Natural killer cell (primary cell): ENCODE measurements around the gene MTMR12. TPM values are rescaled to one million over a fixed set of nuclear protein-coding genes. Genes with fewer than 3 reads are reported as not detected.

ENCODE experiments used
- ATAC-seq, 3 donors: fragments of 150-1000 bp in 2 of 3; fragments of 200-7000 bp in 1 of 3; cut with Tn5 transposase; 1 replicate in 1 of 3; 2 replicates in 2 of 3; pipeline ENCODE4 v1.10.0; 2021; ENCODE audit warnings: mild to moderate bottlenecking in 2 of 3, moderate library complexity in 2 of 3
- DNase-seq, 2 donors: peaks; one replicate each; pipeline versions ENCODE4 v3.0.0 to v3.0.0-alpha.2; 2013 to 2021; ENCODE audit warnings: mixed read lengths in 1 of 2
- H3K27ac ChIP-seq: one replicate; pipeline ENCODE4 v1.5.1; 2013; ENCODE audit warnings: mild to moderate bottlenecking, low read length
- H3K27me3 ChIP-seq: one replicate; pipeline ENCODE4 v1.6.1; 2013; ENCODE audit warnings: low read length; ENCODE audit not compliant: control insufficient read depth, insufficient read depth
- H3K36me3 ChIP-seq: one replicate; pipeline ENCODE4 v1.6.1; 2013; ENCODE audit warnings: low read length; ENCODE audit not compliant: control insufficient read depth, insufficient read depth
- H3K4me1 ChIP-seq: one replicate; pipeline ENCODE4 v1.6.1; 2013; ENCODE audit warnings: low read length; ENCODE audit not compliant: control insufficient read depth, insufficient read depth
- H3K4me3 ChIP-seq: one replicate; pipeline ENCODE4 v1.5.1; 2013; ENCODE audit warnings: low read length
- H3K9me3 ChIP-seq: one replicate; pipeline ENCODE4 v1.6.1; 2013; ENCODE audit warnings: low read length; ENCODE audit not compliant: control insufficient read depth, insufficient read depth
- H3K27ac Mint-ChIP-seq, 2 donors: one replicate each; pipeline ENCODE4 v1.8.0; 2022; ENCODE audit warnings: mild to moderate bottlenecking in 2 of 2, mixed read lengths in 2 of 2, moderate library complexity in 1 of 2
- H3K27me3 Mint-ChIP-seq, 2 donors: one replicate each; pipeline ENCODE4 v1.8.0; 2022; ENCODE audit warnings: low read depth in 2 of 2, mixed read lengths in 2 of 2
- H3K36me3 Mint-ChIP-seq: one replicate; pipeline ENCODE4 v1.8.0; 2022; ENCODE audit warnings: mixed read lengths
- H3K4me1 Mint-ChIP-seq, 2 donors: one replicate each; pipeline ENCODE4 v1.8.0; 2022; ENCODE audit warnings: mixed read lengths in 2 of 2
- H3K4me3 Mint-ChIP-seq: one replicate; pipeline ENCODE4 v1.8.0; 2022; ENCODE audit warnings: mild to moderate bottlenecking, moderate library complexity, mixed read lengths
- H3K9me3 Mint-ChIP-seq, 2 donors: one replicate each; pipeline ENCODE4 v1.8.0; 2022; ENCODE audit warnings: mixed read lengths in 2 of 2
- WGBS: methylation state at CpG from one replicate; pipeline ENCODE4 v1.1.7; 2013; ENCODE audit warnings: missing lambda C conversion rate; ENCODE audit not compliant: insufficient coverage; 5-methylcytosine and 5-hydroxymethylcytosine counted together
- intact Hi-C: fragments of 100-400 bp; cut with micrococcal nuclease; formaldehyde crosslinking; loops from one replicate; pipeline ENCODE4 v1.14.2; 2022
- total RNA-seq, 4 donors: library from RNA; stranded (reverse); fragments of 120-200 nt in 1 of 4; gene quantifications; one replicate each; pipeline versions ENCODE4 v1.2.3 to v1.2.4, GENCODE V29; 2013 to 2022
- TF ChIP-seq, protein P1 (sequence below): fragments of 200-600 bp; IDR thresholded peaks from one replicate; pipeline ENCODE4 v1.8.0; 2022; ENCODE audit warnings: antibody characterized with exemption

Gene MTMR12
- total RNA-seq, 3 donors from 2014 or later (not counting 1 experiment from before 2014, with no cell fraction given) = 36.9 to 47.7 (median 39.8) TPM

DNA sequence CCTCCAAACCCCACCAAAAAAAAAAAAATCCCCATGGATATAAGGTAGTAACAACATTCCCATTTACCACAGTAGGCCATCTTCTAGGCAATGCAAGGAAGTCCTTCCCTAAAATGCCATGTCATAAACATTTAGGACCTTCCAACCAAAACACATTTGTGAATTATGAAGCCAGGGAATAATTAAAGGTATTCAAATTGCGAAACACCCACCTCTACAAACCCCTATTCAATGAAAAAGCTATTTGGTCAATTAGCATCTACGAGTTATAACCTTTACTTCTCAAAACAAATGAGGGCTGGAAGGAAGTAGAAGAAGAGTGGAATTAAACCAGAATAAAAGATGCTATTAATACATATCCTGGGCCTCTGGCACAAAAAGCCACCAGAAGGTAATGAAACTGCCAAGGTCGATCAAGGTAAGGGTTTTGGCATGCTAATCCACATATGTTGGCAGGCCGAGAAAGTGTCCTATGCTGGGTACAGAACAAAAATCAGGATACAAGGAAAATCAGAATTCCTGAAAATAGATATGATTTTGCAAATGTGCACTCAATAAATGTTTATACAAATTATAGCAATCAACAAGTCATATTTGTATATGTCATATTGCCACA lies 47.7 kb downstream of the MTMR12 start:
- H3K4me3 Mint-ChIP-seq = no peak overlapping the region
- H3K27me3 Mint-ChIP-seq = no peaks in the 10 kb centered on the region
- H3K36me3 Mint-ChIP-seq = peaks cover 12% of the 10 kb centered on the region
- Histone ChIP-seq H3K36me3 (peaks cover 63% of the 10 kb centered on the region), H3K27ac (no peak overlapping the region), H3K27me3 (no peaks in the 10 kb centered on the region), H3K4me1 (peaks cover 18% of the 10 kb centered on the region), H3K4me3 (no peak overlapping the region), H3K9me3 (no peaks in the 10 kb centered on the region)
- intact Hi-C loops = no loop called here
- H3K4me1 Mint-ChIP-seq = peaks cover 9 to 12% of the 10 kb centered on the region in 2 donors
- DNase-seq (no peak), ATAC-seq (no peak)
- peak overlapping the region; percentile 13 to 29 for H3K27ac Mint-ChIP-seq
- TF ChIP-seq, protein P1, sequence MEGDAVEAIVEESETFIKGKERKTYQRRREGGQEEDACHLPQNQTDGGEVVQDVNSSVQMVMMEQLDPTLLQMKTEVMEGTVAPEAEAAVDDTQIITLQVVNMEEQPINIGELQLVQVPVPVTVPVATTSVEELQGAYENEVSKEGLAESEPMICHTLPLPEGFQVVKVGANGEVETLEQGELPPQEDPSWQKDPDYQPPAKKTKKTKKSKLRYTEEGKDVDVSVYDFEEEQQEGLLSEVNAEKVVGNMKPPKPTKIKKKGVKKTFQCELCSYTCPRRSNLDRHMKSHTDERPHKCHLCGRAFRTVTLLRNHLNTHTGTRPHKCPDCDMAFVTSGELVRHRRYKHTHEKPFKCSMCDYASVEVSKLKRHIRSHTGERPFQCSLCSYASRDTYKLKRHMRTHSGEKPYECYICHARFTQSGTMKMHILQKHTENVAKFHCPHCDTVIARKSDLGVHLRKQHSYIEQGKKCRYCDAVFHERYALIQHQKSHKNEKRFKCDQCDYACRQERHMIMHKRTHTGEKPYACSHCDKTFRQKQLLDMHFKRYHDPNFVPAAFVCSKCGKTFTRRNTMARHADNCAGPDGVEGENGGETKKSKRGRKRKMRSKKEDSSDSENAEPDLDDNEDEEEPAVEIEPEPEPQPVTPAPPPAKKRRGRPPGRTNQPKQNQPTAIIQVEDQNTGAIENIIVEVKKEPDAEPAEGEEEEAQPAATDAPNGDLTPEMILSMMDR = no peak
- 98% methylated on average over 3 of the region's 4 CpGs for WGBS
- H3K9me3 Mint-ChIP-seq = no peaks in the 10 kb centered on the region

DNA sequence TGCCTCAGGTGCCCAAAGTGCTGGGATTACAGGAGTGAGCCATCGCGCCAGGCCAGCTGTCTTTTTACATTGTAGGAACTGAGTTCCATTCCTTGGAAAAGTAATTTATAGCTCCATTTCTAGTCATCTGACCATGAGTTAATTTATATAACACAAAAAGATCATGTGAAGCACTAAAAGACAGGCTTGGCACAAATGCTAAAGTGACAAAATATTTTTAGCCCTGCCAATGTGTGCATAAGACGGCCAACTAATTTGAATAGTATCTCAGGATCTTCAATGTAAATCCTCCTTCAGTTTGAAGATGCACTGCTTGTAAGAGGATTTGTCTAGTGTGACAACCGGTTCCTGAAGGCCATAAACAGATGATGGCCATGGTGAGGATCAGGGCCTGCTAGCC lies 49.1 kb downstream of the MTMR12 start:
- Mint-ChIP-seq H3K9me3 (no peaks in the 10 kb centered on the region), H3K27ac (no peak overlapping the region), H3K36me3 (peaks cover 17% of the 10 kb centered on the region), H3K4me1 (peaks cover 9 to 19% of the 10 kb centered on the region in 2 donors), H3K27me3 (no peaks in the 10 kb centered on the region), H3K4me3 (no peak overlapping the region)
- Histone ChIP-seq H3K36me3 (peaks cover 64% of the 10 kb centered on the region), H3K4me1 (peaks cover 20% of the 10 kb centered on the region), H3K9me3 (no peaks in the 10 kb centered on the region), H3K27ac (no peak overlapping the region), H3K4me3 (no peak overlapping the region), H3K27me3 (no peaks in the 10 kb centered on the region)
- ATAC-seq (no peak), DNase-seq (no peak)
- 96% methylated on average over 4 of the region's 4 CpGs for WGBS
- intact Hi-C loops = no loop called here
- TF ChIP-seq, protein P1 = no peak

DNA sequence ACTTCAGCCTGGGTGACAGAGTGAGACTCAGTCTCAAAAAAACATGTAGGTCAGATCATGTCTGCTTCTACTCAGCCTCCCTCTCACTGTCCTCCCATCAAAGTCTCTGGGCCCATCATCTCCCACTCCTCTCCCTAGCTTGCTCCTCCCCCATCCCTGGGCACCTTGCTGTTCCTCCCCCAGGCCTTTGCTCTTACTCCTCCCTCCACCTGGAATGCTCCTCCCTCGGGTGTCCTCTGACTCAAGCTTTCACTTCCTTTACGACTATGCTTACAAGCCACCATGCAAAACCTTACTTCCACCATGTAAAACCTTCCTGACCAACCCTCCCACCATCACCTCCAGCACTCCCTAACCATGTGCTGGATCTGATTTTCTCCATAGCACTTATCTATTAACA lies 51.5 kb downstream of the MTMR12 start:
- Mint-ChIP-seq H3K4me3 (peak overlapping the region; percentile 43), H3K4me1 (peaks cover 9 to 25% of the 10 kb centered on the region in 2 donors), H3K27me3 (no peaks in the 10 kb centered on the region), H3K9me3 (no peaks in the 10 kb centered on the region), H3K27ac (peak overlapping the region; percentile 83 to 88), H3K36me3 (peaks cover 24% of the 10 kb centered on the region)
- Histone ChIP-seq H3K9me3 (no peaks in the 10 kb centered on the region), H3K27ac (peak overlapping the region; percentile 43), H3K27me3 (no peaks in the 10 kb centered on the region), H3K4me3 (no peak overlapping the region), H3K36me3 (peaks cover 65% of the 10 kb centered on the region), H3K4me1 (peaks cover 20% of the 10 kb centered on the region)
- ATAC-seq (peak in 2 of 3 donors; percentile 40 to 79), DNase-seq (no peak)
- 22% methylated on average over 2 of the region's 2 CpGs for WGBS
- intact Hi-C loops = no loop called here
- TF ChIP-seq, protein P1 = no peak

DNA sequence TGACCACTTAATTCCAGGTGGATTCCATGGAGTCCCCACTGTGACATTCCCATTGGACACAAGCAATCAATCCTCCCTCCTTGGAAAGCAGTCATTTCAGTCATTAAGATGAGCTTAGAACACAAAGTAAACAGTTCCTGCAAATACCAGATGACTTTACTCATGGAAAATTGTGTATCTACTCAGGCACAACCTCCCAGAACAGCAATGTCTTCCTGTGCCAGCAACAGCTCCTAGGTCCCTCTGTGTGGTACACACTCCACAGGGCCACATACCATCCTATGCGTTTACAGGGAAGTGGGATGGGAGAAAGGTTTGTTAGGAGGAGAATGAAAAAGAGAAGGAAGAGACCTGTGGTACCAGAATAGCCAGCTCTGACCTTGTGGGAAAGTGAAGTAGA lies 53.7 kb downstream of the MTMR12 start:
- WGBS = 100% methylated on average over 1 of the region's 1 CpG
- Mint-ChIP-seq H3K9me3 (no peaks in the 10 kb centered on the region), H3K4me1 (peaks cover 9 to 30% of the 10 kb centered on the region in 2 donors), H3K27me3 (no peaks in the 10 kb centered on the region), H3K27ac (peak overlapping the region; percentile 85 to 88), H3K36me3 (peaks cover 24% of the 10 kb centered on the region), H3K4me3 (no peak overlapping the region)
- Histone ChIP-seq H3K9me3 (no peaks in the 10 kb centered on the region), H3K36me3 (peaks cover 70% of the 10 kb centered on the region), H3K4me3 (no peak overlapping the region), H3K27me3 (no peaks in the 10 kb centered on the region), H3K27ac (no peak overlapping the region), H3K4me1 (peaks cover 20% of the 10 kb centered on the region)
- DNase-seq = no peak
- no peak for ATAC-seq
- intact Hi-C loops = no loop called here
- TF ChIP-seq, protein P1 = no peak
